HFFc6 (cell line): Measurements from ENCODE around the gene LRP11. TPM values are rescaled to one million over a fixed set of nuclear protein-coding genes. Genes with fewer than 3 reads are reported as not detected.
"Not testable (repeated sequence)": the region's sequence is repeated elsewhere in the genome, so short reads cannot be mapped to it uniquely, and the experiment has no call there.

Experiments used
- DNase-seq: peaks from one replicate; pipeline ENCODE4 v3.0.0-alpha.2; 2018
- H3K27ac Mint-ChIP-seq: 2 replicates; pipeline ENCODE4 v1.8.0; 2020; ENCODE audit warnings: mild to moderate bottlenecking, mixed read lengths
- H3K27me3 Mint-ChIP-seq: 2 replicates; pipeline ENCODE4 v1.8.0; 2021; ENCODE audit warnings: mild to moderate bottlenecking, moderate library complexity, mixed read lengths; ENCODE audit not compliant: insufficient read depth
- H3K36me3 Mint-ChIP-seq: 2 replicates; pipeline ENCODE4 v1.8.0; 2021; ENCODE audit warnings: low read depth, mixed read lengths
- H3K4me1 Mint-ChIP-seq: 2 replicates; pipeline ENCODE4 v1.8.0; 2020; ENCODE audit warnings: low read depth, mixed read lengths
- H3K4me3 Mint-ChIP-seq: 2 replicates; pipeline ENCODE4 v1.8.0; 2020; ENCODE audit warnings: mild to moderate bottlenecking, moderate library complexity, mixed read lengths
- H3K9me3 Mint-ChIP-seq: 2 replicates; pipeline ENCODE4 v1.8.0; 2020; ENCODE audit warnings: mild to moderate bottlenecking, mixed read lengths
- total RNA-seq, 6 experiments: library from RNA; stranded (reverse); fragmentation: NEBNext Ultra II Directional; extraction: Animal tissue kit (Norgen Biotek cat#: 25700); gene quantifications; 2 replicates in 1 of 6; 3 replicates in 5 of 6; pipeline ENCODE4 v1.2.3, GENCODE V29; 2021
- TF ChIP-seq, protein P1 (sequence below): fragments of 200-600 bp; sonication (generic); IDR thresholded peaks from 2 replicates; pipeline ENCODE4 v1.5.0; 2021; ENCODE audit warnings: antibody characterized with exemption, mild to moderate bottlenecking

The LRP11 gene
- total RNA-seq, 6 experiments from 2014 or later, result 27.4 to 34.6 (median 30.4) TPM

DNA sequence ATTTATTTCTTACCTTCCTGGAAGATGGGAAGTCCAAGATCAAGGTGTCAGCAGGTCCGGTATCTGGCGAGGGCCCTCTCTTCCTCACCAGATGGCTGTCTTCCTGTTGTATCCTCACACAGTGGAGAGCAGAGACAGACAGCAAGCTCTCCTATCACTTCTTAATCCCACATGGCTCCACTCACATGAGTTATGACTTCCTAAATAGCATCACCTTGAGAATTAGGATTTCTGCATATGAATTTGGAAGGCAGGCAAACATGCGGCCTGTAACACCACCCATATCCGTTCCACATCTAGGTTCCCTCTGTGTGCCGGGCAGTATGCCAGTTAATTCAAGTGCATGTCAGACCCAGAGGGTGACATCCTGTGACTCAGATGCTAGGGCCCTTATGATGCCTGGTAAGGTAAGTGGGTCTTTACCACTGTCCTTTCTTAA lies 31.7 kb upstream of the LRP11 start:
- no peaks in the 10 kb centered on the region for H3K36me3 Mint-ChIP-seq

GRCh38 chr6:149895048-149895590 lies 31.0 kb upstream of the LRP11 start:
- peaks cover 56% of the 10 kb centered on the region for H3K4me1 Mint-ChIP-seq

More for the DNA sequence above, 31.7 kb upstream of the LRP11 start:
- Mint-ChIP-seq H3K4me3 (peak overlapping the region; percentile 83), H3K9me3 (no peaks in the 10 kb centered on the region), H3K27ac (peak overlapping the region; percentile 93), H3K4me1 (peaks cover 50% of the 10 kb centered on the region), H3K27me3 (no peaks in the 10 kb centered on the region)
- TF ChIP-seq, protein P1, sequence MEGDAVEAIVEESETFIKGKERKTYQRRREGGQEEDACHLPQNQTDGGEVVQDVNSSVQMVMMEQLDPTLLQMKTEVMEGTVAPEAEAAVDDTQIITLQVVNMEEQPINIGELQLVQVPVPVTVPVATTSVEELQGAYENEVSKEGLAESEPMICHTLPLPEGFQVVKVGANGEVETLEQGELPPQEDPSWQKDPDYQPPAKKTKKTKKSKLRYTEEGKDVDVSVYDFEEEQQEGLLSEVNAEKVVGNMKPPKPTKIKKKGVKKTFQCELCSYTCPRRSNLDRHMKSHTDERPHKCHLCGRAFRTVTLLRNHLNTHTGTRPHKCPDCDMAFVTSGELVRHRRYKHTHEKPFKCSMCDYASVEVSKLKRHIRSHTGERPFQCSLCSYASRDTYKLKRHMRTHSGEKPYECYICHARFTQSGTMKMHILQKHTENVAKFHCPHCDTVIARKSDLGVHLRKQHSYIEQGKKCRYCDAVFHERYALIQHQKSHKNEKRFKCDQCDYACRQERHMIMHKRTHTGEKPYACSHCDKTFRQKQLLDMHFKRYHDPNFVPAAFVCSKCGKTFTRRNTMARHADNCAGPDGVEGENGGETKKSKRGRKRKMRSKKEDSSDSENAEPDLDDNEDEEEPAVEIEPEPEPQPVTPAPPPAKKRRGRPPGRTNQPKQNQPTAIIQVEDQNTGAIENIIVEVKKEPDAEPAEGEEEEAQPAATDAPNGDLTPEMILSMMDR, result no peak
- DNase-seq, result peak; percentile 72

DNA sequence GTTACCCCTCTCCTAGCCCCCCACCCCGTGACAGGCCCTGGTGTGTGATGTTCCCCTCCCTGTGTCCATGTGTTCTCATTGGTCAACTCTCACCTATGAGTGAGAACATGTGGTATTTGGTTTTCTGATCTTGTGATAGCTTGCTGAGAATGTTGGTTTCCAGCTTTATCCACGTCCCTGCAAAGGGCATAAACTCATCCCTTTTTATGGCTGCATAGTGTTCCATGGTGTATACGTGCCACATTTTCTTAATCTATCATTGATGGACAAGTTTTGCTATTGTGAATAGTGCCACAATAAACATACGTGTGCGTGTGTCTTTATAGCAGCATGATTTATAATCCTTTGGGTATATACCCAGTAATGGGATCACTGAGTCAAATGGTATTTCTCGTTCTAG lies 27.7 kb upstream of the LRP11 start:
- DNase-seq, H3K36me3 Mint-ChIP-seq, H3K27ac Mint-ChIP-seq, H3K9me3 Mint-ChIP-seq, H3K4me3 Mint-ChIP-seq, H3K27me3 Mint-ChIP-seq: not testable (repeated sequence)
- H3K4me1 Mint-ChIP-seq, result peaks cover 59% of the 10 kb centered on the region

More at GRCh38 chr6:149895048-149895590, 31.0 kb upstream of the LRP11 start:
- no peaks in the 10 kb centered on the region for H3K27me3 Mint-ChIP-seq
- DNase-seq, result peak; percentile 46
- H3K36me3 Mint-ChIP-seq, result no peaks in the 10 kb centered on the region
- TF ChIP-seq, protein P1, result no peak
- H3K27ac Mint-ChIP-seq, result peak overlapping the region; percentile 93
- H3K9me3 Mint-ChIP-seq, result no peaks in the 10 kb centered on the region
- H3K4me3 Mint-ChIP-seq, result peak overlapping the region; percentile 83; the same call in 1 of the 2 replicates

GRCh38 chr6:149891259-149891658 lies 27.1 kb upstream of the LRP11 start:
- DNase-seq, result no peak
- Mint-ChIP-seq H3K4me1 (peaks cover 53% of the 10 kb centered on the region), H3K27ac (no peak overlapping the region)

GRCh38 chr6:149890629-149891045 lies 26.5 kb upstream of the LRP11 start:
- Mint-ChIP-seq H3K36me3 (no peaks in the 10 kb centered on the region), H3K4me3 (no peak overlapping the region), H3K4me1 (peaks cover 46% of the 10 kb centered on the region), H3K27ac (no peak overlapping the region; the same call in 1 of the 2 replicates), H3K9me3 (no peaks in the 10 kb centered on the region), H3K27me3 (peaks cover 4% of the 10 kb centered on the region)
- TF ChIP-seq, protein P1, result no peak
- no peak for DNase-seq

More at GRCh38 chr6:149891259-149891658, 27.1 kb upstream of the LRP11 start:
- Mint-ChIP-seq H3K27me3 (peaks cover 4% of the 10 kb centered on the region), H3K9me3 (no peaks in the 10 kb centered on the region), H3K4me3 (no peak overlapping the region), H3K36me3 (no peaks in the 10 kb centered on the region)
- TF ChIP-seq, protein P1, result no peak

GRCh38 chr6:149889326-149889725 lies 25.2 kb upstream of the LRP11 start:
- Mint-ChIP-seq H3K27ac (no peak overlapping the region), H3K27me3 (peaks cover 7% of the 10 kb centered on the region), H3K4me3 (no peak overlapping the region), H3K4me1 (peaks cover 33% of the 10 kb centered on the region), H3K9me3 (no peaks in the 10 kb centered on the region), H3K36me3 (no peaks in the 10 kb centered on the region)
- TF ChIP-seq, protein P1, result no peak
- DNase-seq, result no peak
